ENCODE results near the gene RFX3.

Gene RFX3

GRCh38 chr9:3409453-3409852 lies 116.3 kb downstream of the RFX3 start:
- TF ChIP-seq EZH2phosphoT487 (IDR thresholded peaks at IDR 0.05; ENCODE audit: borderline replicate concordance, low read length) (no peak), CTCF (IDR thresholded peaks at IDR 0.05; ENCODE audit: low read depth, low read length, poor library complexity, severe bottlenecking) (no peak)
- Histone ChIP-seq H3K4me3 (ENCODE audit: low read length) (no peak overlapping the region), H3K27ac (ENCODE audit: low read depth, low read length) (no peak overlapping the region), H3K79me2 (ENCODE audit: control insufficient read depth, low read length) (no peaks in the 10 kb centered on the region), H3K4me1 (ENCODE audit: control insufficient read depth, low read length) (no peaks in the 10 kb centered on the region), H3F3A (ENCODE audit: control insufficient read depth, insufficient read depth) (no peaks in the 10 kb centered on the region), H3K4me2 (ENCODE audit: low read length) (no peak overlapping the region), H4K20me1 (ENCODE audit: control insufficient read depth, insufficient read depth, low read depth, low read length) (no peaks in the 10 kb centered on the region), H3K27me3 (ENCODE audit: control insufficient read depth, low read length) (no peaks in the 10 kb centered on the region), H3K9me2 (replicated peaks; ENCODE audit: control insufficient read depth, low read length) (no peaks in the 10 kb centered on the region), H3K36me3 (ENCODE audit: control insufficient read depth, low read length) (no peaks in the 10 kb centered on the region), H3K9me3 (ENCODE audit: control insufficient read depth, insufficient read depth, low read length) (no peaks in the 10 kb centered on the region)

- H3K9me3 ChIP-seq (ENCODE audit: control insufficient read depth, insufficient read depth, low read length) = no peaks in the 10 kb centered on the region
- no peaks in the 10 kb centered on the region for H3K36me3 ChIP-seq (ENCODE audit: control insufficient read depth, low read length)
- no peaks in the 10 kb centered on the region for H3K79me2 ChIP-seq (ENCODE audit: control insufficient read depth, low read length)
- no peaks in the 10 kb centered on the region for H3K27me3 ChIP-seq (ENCODE audit: control insufficient read depth, low read length)
- no peaks in the 10 kb centered on the region for H3F3A ChIP-seq (ENCODE audit: control insufficient read depth, insufficient read depth)
- no peak for TF ChIP-seq EZH2phosphoT487 (IDR thresholded peaks at IDR 0.05; ENCODE audit: borderline replicate concordance, low read length)
- no peak overlapping the region for H3K4me2 ChIP-seq (ENCODE audit: low read length)
- H4K20me1 ChIP-seq (ENCODE audit: control insufficient read depth, insufficient read depth, low read depth, low read length) = no peaks in the 10 kb centered on the region
- H3K27ac ChIP-seq (ENCODE audit: low read depth, low read length) = no peak overlapping the region
- no peak overlapping the region for H3K4me3 ChIP-seq (ENCODE audit: low read length)
- H3K4me1 ChIP-seq (ENCODE audit: control insufficient read depth, low read length) = peaks cover 4% of the 10 kb centered on the region
- H3K9me2 ChIP-seq (replicated peaks; ENCODE audit: control insufficient read depth, low read length) = no peaks in the 10 kb centered on the region
These were observed 122.5 kb downstream of the RFX3 start for GRCh38 chr9:3403315-3403714.

GRCh38 chr9:3401221-3401954 lies 124.4 kb downstream of the RFX3 start:
- H3K4me3 ChIP-seq (ENCODE audit: low read length) = no peak overlapping the region
- no peak overlapping the region for H3K27ac ChIP-seq (ENCODE audit: low read depth, low read length)
- no peaks in the 10 kb centered on the region for H3K27me3 ChIP-seq (ENCODE audit: control insufficient read depth, low read length)
- H3K36me3 ChIP-seq (ENCODE audit: control insufficient read depth, low read length) = no peaks in the 10 kb centered on the region
- no peaks in the 10 kb centered on the region for H3K9me3 ChIP-seq (ENCODE audit: control insufficient read depth, insufficient read depth, low read length)
- TF ChIP-seq EZH2phosphoT487 (IDR thresholded peaks at IDR 0.05; ENCODE audit: borderline replicate concordance, low read length) = no peak
- no peak for TF ChIP-seq CTCF (IDR thresholded peaks at IDR 0.05; ENCODE audit: low read depth, low read length, poor library complexity, severe bottlenecking)
- peaks cover 22% of the 10 kb centered on the region for H3K4me1 ChIP-seq (ENCODE audit: control insufficient read depth, low read length)
- H4K20me1 ChIP-seq (ENCODE audit: control insufficient read depth, insufficient read depth, low read depth, low read length) = no peaks in the 10 kb centered on the region
- no peaks in the 10 kb centered on the region for H3K79me2 ChIP-seq (ENCODE audit: control insufficient read depth, low read length)
- H3F3A ChIP-seq (ENCODE audit: control insufficient read depth, insufficient read depth) = no peaks in the 10 kb centered on the region
- H3K4me2 ChIP-seq (ENCODE audit: low read length) = no peak overlapping the region
- no peaks in the 10 kb centered on the region for H3K9me2 ChIP-seq (replicated peaks; ENCODE audit: control insufficient read depth, low read length)

- Histone ChIP-seq H3K9me2 (replicated peaks; ENCODE audit: control insufficient read depth, low read length) (no peaks in the 10 kb centered on the region), H3K4me2 (ENCODE audit: low read length) (peak overlapping the region; percentile 58), H4K20me1 (ENCODE audit: control insufficient read depth, insufficient read depth, low read depth, low read length) (no peaks in the 10 kb centered on the region), H3F3A (ENCODE audit: control insufficient read depth, insufficient read depth) (no peaks in the 10 kb centered on the region), H3K4me3 (ENCODE audit: low read length) (peak overlapping the region; percentile 46), H3K79me2 (ENCODE audit: control insufficient read depth, low read length) (no peaks in the 10 kb centered on the region), H3K36me3 (ENCODE audit: control insufficient read depth, low read length) (no peaks in the 10 kb centered on the region), H3K4me1 (ENCODE audit: control insufficient read depth, low read length) (peaks cover 22% of the 10 kb centered on the region), H3K9me3 (ENCODE audit: control insufficient read depth, insufficient read depth, low read length) (no peaks in the 10 kb centered on the region), H3K27me3 (ENCODE audit: control insufficient read depth, low read length) (no peaks in the 10 kb centered on the region), H3K27ac (ENCODE audit: low read depth, low read length) (peak overlapping the region; percentile 39)
- TF ChIP-seq CTCF (IDR thresholded peaks at IDR 0.05; ENCODE audit: low read depth, low read length, poor library complexity, severe bottlenecking) (no peak), EZH2phosphoT487 (IDR thresholded peaks at IDR 0.05; ENCODE audit: borderline replicate concordance, low read length) (no peak)
These were observed 127.6 kb downstream of the RFX3 start for GRCh38 chr9:3398232-3398648.

Measured in DOHH2 (cell line).